SK-N-MC (cell line): ENCODE results near the gene MAML3.

Experiments used
- DNase-seq: peaks from one replicate; pipeline ENCODE4 v3.0.0-alpha.2; 2011; ENCODE audit warnings: low read depth, low spot score
- H3K27ac ChIP-seq: fragments of 200-600 bp; sonication (generic); 2 replicates; pipeline ENCODE4 v1.5.1; 2016; ENCODE audit warnings: mixed run types
- H3K36me3 ChIP-seq: fragments of 200-600 bp; sonication (generic); 2 replicates; pipeline ENCODE4 v1.6.1; 2017; ENCODE audit warnings: antibody characterized with exemption, low read length, mixed read lengths; ENCODE audit not compliant: insufficient read depth
- H3K4me3 ChIP-seq: fragments of 200-600 bp; sonication (generic); 2 replicates; pipeline ENCODE4 v1.5.1; 2016
- H3K9ac ChIP-seq: fragments of 200-600 bp; sonication (generic); 2 replicates; pipeline ENCODE4 v1.8.0; 2017; ENCODE audit warnings: mixed run types, mixed read lengths; ENCODE audit not compliant: insufficient read length
- H3K9me3 ChIP-seq: fragments of 200-600 bp; sonication (generic); 2 replicates; pipeline ENCODE4 v1.6.1; 2017; ENCODE audit warnings: low read depth, mild to moderate bottlenecking, antibody characterized with exemption, low read length, moderate library complexity, mixed read lengths
- EZH2 ChIP-seq: fragments of 200-600 bp; sonication (generic); IDR thresholded peaks from one replicate; pipeline ENCODE4 v1.6.1; 2017; ENCODE audit warnings: antibody characterized with exemption
- FOXP2 ChIP-seq: optimal IDR thresholded peaks from 2 replicates; pipeline ENCODE3; 2011; ENCODE audit warnings: mild to moderate bottlenecking, moderate library complexity; ENCODE audit not compliant: insufficient read depth; ENCODE audit errors: extremely low read length, control extremely low read depth
- POLR2AphosphoS5 ChIP-seq: IDR thresholded peaks from 2 replicates; pipeline ENCODE4 v1.6.1; 2012; ENCODE audit warnings: mild to moderate bottlenecking, low read depth, low read length, borderline replicate concordance

The MAML3 gene

GRCh38 chr4:140004922-140005627 lies 148.9 kb downstream of the MAML3 start:
- no peak overlapping the region for H3K27ac ChIP-seq
- DNase-seq: no peak
- no peak overlapping the region for H3K9ac ChIP-seq
- no peak for TF ChIP-seq EZH2
- no peak for TF ChIP-seq POLR2AphosphoS5
- no peak for TF ChIP-seq FOXP2
- no peaks in the 10 kb centered on the region for H3K36me3 ChIP-seq
- no peak overlapping the region for H3K4me3 ChIP-seq
- H3K9me3 ChIP-seq: no peaks in the 10 kb centered on the region

DNA sequence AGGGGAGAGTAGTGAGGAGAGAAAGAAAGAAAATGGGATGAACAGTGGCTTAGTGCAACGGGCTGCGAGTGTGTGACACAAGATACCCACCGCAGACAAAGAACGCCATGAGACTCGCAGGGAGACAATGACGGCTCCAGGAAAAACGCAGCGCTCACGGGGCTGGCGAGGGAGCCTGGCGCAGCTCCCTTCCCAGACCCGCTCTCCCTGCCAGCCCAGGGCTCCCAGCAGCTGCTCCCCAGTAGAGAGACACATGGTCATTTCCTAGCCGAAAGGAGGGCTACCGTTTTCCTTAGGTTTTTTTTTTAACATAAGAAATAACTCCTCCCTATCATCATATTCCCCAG lies 149.5 kb downstream of the MAML3 start:
- no peak for DNase-seq

GRCh38 chr4:140003876-140004548 lies 150.0 kb downstream of the MAML3 start:
- no peaks in the 10 kb centered on the region for H3K36me3 ChIP-seq
- DNase-seq: no peak
- H3K4me3 ChIP-seq: no peak overlapping the region
- TF ChIP-seq POLR2AphosphoS5 (no peak), EZH2 (no peak), FOXP2 (no peak)
- H3K27ac ChIP-seq: no peak overlapping the region
- no peaks in the 10 kb centered on the region for H3K9me3 ChIP-seq
- no peak overlapping the region for H3K9ac ChIP-seq

More for the DNA sequence above, 149.5 kb downstream of the MAML3 start:
- Histone ChIP-seq H3K27ac (no peak overlapping the region), H3K4me3 (no peak overlapping the region), H3K9me3 (no peaks in the 10 kb centered on the region), H3K9ac (no peak overlapping the region), H3K36me3 (no peaks in the 10 kb centered on the region)
- TF ChIP-seq FOXP2 (no peak), POLR2AphosphoS5 (no peak)

DNA sequence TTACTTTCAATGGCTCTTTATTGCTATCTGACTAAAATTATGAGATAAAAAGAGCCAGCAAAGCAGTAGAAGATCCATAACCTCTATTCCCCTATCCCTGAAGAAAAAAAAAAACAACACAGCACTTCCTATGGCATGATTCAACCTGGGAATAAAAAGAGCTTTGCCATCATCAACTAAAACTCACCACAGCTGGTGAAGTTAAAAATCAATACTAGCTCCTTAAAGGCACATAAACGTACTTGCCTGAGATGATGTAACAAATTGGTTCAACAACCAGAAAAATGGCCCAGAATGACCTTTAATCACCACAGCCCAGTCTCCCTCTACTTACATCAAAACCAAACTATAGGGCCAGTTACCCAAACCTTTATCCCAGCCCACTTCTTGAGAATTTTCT lies 153.8 kb downstream of the MAML3 start:
- Histone ChIP-seq H3K9ac (no peak overlapping the region), H3K9me3 (no peaks in the 10 kb centered on the region), H3K36me3 (no peaks in the 10 kb centered on the region), H3K4me3 (no peak overlapping the region), H3K27ac (no peak overlapping the region)
- no peak for DNase-seq
- TF ChIP-seq POLR2AphosphoS5: no peak

DNA sequence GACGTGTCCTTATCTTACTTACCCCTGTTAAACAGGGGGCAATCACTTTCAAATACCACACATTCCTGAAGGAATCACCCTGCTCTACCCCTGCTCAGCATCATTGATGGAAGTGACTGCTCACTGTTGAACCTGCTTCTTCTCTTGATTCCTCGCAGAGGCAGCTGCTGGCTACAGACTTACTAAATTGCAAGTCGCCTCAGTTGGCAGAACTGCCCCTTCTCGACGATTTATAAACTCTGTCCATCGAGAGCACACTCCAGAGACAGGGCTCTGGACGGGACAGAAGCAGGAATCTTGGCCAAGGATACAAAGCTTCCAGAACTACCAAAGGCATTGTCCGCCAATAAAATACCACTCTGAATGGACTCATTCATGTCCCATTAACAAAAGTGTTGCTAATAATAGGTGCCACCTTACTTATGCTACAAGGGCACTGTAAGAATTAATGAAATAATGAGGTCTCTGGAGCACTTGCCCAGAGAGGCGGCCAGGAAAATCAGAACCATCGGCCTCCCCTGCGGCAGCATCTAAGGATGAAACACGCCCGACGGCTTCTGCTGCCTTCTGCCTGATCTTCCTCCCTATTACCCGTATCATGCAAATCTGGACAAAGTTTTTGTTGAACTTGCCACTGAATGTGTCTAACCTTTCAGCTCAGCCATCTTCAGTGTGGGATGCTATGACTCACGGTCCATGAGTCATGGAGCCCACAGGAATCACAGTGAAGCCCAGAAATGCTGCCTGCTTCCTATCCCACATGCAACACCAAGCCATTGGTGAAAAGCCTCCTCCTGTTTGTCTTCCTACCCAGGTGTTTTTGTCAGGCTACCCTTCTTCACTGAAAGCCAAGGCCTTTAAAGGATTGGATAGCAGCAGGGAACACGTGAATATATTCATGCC lies 164.9 kb downstream of the MAML3 start:
- no peak for TF ChIP-seq FOXP2
- no peak for TF ChIP-seq POLR2AphosphoS5
- TF ChIP-seq EZH2: no peak
- no peak overlapping the region for H3K9ac ChIP-seq
- no peaks in the 10 kb centered on the region for H3K9me3 ChIP-seq
- H3K27ac ChIP-seq: no peak overlapping the region
- no peaks in the 10 kb centered on the region for H3K36me3 ChIP-seq
- no peak for DNase-seq
- no peak overlapping the region for H3K4me3 ChIP-seq

GRCh38 chr4:139987502-139987850 lies 166.5 kb downstream of the MAML3 start:
- no peaks in the 10 kb centered on the region for H3K9me3 ChIP-seq
- TF ChIP-seq EZH2: no peak
- TF ChIP-seq POLR2AphosphoS5: no peak
- TF ChIP-seq FOXP2: no peak
- H3K9ac ChIP-seq: no peak overlapping the region
- H3K36me3 ChIP-seq: no peaks in the 10 kb centered on the region
- H3K4me3 ChIP-seq: no peak overlapping the region
- no peak overlapping the region for H3K27ac ChIP-seq
- DNase-seq: no peak

DNA sequence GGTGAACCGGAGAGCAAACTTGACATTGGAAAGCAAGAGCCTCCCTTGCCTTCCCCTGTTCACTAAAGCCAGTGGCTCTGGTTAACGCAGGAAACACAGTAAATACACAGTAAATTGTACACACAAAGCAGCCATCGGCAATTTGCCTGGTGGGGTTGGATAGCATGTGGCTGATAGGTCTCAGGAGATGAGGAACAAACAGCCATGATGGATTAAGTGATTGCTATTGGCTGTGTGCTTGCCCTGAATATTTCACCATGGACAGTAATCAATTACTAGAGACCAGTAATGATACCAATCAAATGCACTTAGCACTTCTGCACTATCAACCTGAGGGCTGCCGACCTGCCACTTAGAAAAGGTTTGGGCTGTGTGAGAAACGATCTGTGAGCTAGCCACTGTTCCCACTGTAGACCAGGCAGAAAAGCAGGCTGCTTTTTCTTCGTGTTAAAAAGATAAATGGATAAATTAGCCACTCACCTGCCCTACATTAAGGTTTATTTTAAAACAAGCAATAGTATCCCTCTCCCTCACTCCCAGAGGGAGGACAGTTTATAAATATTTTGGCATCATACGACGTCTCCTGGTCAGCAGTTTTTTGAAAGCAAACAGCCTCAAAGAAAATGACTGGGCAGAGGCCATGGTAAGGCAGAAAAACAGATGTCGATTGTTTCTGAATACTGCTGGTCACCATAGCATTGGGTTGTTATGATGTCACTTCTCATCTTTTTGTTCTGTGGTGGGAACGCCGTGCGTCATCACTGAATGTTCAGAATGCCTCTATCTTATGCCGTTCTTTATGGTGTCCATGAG lies 167.1 kb downstream of the MAML3 start:
- Histone ChIP-seq H3K27ac (no peak overlapping the region), H3K9me3 (no peaks in the 10 kb centered on the region)
- DNase-seq: no peak

GRCh38 chr4:139986106-139986505 lies 167.9 kb downstream of the MAML3 start:
- Histone ChIP-seq H3K36me3 (no peaks in the 10 kb centered on the region), H3K9me3 (no peaks in the 10 kb centered on the region), H3K4me3 (no peak overlapping the region), H3K27ac (no peak overlapping the region), H3K9ac (no peak overlapping the region)
- DNase-seq: no peak
- TF ChIP-seq EZH2: no peak
- TF ChIP-seq POLR2AphosphoS5: no peak
- no peak for TF ChIP-seq FOXP2

More for the DNA sequence above, 167.1 kb downstream of the MAML3 start:
- no peak overlapping the region for H3K9ac ChIP-seq
- H3K4me3 ChIP-seq: no peak overlapping the region
- TF ChIP-seq FOXP2 (no peak), POLR2AphosphoS5 (no peak), EZH2 (no peak)
- H3K36me3 ChIP-seq: no peaks in the 10 kb centered on the region
